DND-41 (cell line): ENCODE results near the gene PIK3R3.
A peak's percentile ranks its signal among the peaks of the same experiment; 100 is the strongest.

Experiments
- ATAC-seq: fragments of 200-7000 bp; cut with Tn5 transposase; 3 replicates; pipeline ENCODE4 v1.9.1; 2021; ENCODE audit warnings: low read depth; ENCODE audit not compliant: insufficient read depth
- DNase-seq: peaks from one replicate; pipeline ENCODE4 v3.0.0-alpha.2; 2020
- H2AFZ ChIP-seq: 2 replicates; pipeline ENCODE4 v1.6.0; 2012; ENCODE audit warnings: low read depth, low read length
- H3K27ac ChIP-seq: 2 replicates; pipeline ENCODE4 v1.5.1; 2012; ENCODE audit warnings: low read length, inconsistent platforms
- H3K27me3 ChIP-seq: fragments of 200-600 bp; sonication (generic); 2 replicates; pipeline ENCODE4 v1.6.0; 2012; ENCODE audit warnings: low read length, mild to moderate bottlenecking, inconsistent platforms; ENCODE audit not compliant: insufficient read depth, poor library complexity
- H3K36me3 ChIP-seq: 2 replicates; pipeline ENCODE4 v1.5.1; 2012; ENCODE audit warnings: low read length, inconsistent platforms; ENCODE audit not compliant: insufficient read depth
- H3K4me1 ChIP-seq: 2 replicates; pipeline ENCODE4 v1.5.1; 2012; ENCODE audit warnings: mild to moderate bottlenecking, low read length; ENCODE audit not compliant: insufficient read depth
- H3K4me2 ChIP-seq: 2 replicates; pipeline ENCODE4 v1.6.0; 2012; ENCODE audit warnings: mild to moderate bottlenecking, moderate library complexity, low read length, inconsistent platforms; ENCODE audit not compliant: insufficient read depth
- H3K4me3 ChIP-seq, 2 experiments: fragments of 200-600 bp in 1 of 2; shearing (Covaris generic) in 1 of 2; 2 replicates each; pipeline ENCODE4 v1.5.1; 2012 to 2016; ENCODE audit warnings: inconsistent platforms in 2 of 2, low read length in 2 of 2, mild to moderate bottlenecking in 2 of 2, low read depth in 1 of 2, moderate library complexity in 1 of 2
- H3K79me2 ChIP-seq: 2 replicates; pipeline ENCODE4 v1.6.0; 2012; ENCODE audit warnings: low read length, inconsistent platforms; ENCODE audit not compliant: insufficient read depth
- H3K9ac ChIP-seq: 2 replicates; pipeline ENCODE4 v1.6.0; 2012; ENCODE audit warnings: low read depth, mild to moderate bottlenecking, inconsistent platforms, low read length, moderate library complexity
- H3K9me3 ChIP-seq: 2 replicates; pipeline ENCODE4 v1.5.1; 2012; ENCODE audit warnings: low read length, moderate library complexity, mild to moderate bottlenecking, inconsistent platforms; ENCODE audit not compliant: insufficient read depth, severe bottlenecking
- H4K20me1 ChIP-seq: 2 replicates; pipeline ENCODE4 v1.6.0; 2012; ENCODE audit warnings: low read length; ENCODE audit not compliant: insufficient read depth
- EZH2 ChIP-seq: IDR thresholded peaks from 3 replicates; pipeline ENCODE4 v1.6.1; 2012; ENCODE audit warnings: borderline replicate concordance, low read depth, mild to moderate bottlenecking, moderate library complexity, low read length, inconsistent platforms; ENCODE audit not compliant: severe bottlenecking
- TF ChIP-seq, protein P1 (sequence below): IDR thresholded peaks from 2 replicates; pipeline ENCODE4 v1.5.1; 2012; ENCODE audit warnings: borderline replicate concordance, low read length, moderate library complexity, mild to moderate bottlenecking; ENCODE audit not compliant: poor library complexity, severe bottlenecking; ENCODE audit errors: extremely low read depth

Gene PIK3R3

GRCh38 chr1:46128344-46128743 is 4.1 kb downstream of the PIK3R3 start:
- Histone ChIP-seq H2AFZ (no peak overlapping the region), H3K4me1 (peaks cover 31% of the 10 kb centered on the region), H3K36me3 (no peaks in the 10 kb centered on the region), H4K20me1 (no peaks in the 10 kb centered on the region; the same call in 1 of the 2 replicates), H3K4me3 (no peak overlapping the region), H3K9ac (no peak overlapping the region), H3K27me3 (no peaks in the 10 kb centered on the region), H3K4me2 (peak overlapping the region; percentile 3; the same call in 1 of the 2 replicates), H3K9me3 (no peaks in the 10 kb centered on the region), H3K79me2 (peaks cover 77% of the 10 kb centered on the region), H3K27ac (no peak overlapping the region)
- no peak for ATAC-seq
- TF ChIP-seq, protein P1, sequence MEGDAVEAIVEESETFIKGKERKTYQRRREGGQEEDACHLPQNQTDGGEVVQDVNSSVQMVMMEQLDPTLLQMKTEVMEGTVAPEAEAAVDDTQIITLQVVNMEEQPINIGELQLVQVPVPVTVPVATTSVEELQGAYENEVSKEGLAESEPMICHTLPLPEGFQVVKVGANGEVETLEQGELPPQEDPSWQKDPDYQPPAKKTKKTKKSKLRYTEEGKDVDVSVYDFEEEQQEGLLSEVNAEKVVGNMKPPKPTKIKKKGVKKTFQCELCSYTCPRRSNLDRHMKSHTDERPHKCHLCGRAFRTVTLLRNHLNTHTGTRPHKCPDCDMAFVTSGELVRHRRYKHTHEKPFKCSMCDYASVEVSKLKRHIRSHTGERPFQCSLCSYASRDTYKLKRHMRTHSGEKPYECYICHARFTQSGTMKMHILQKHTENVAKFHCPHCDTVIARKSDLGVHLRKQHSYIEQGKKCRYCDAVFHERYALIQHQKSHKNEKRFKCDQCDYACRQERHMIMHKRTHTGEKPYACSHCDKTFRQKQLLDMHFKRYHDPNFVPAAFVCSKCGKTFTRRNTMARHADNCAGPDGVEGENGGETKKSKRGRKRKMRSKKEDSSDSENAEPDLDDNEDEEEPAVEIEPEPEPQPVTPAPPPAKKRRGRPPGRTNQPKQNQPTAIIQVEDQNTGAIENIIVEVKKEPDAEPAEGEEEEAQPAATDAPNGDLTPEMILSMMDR: no peak
- no peak for TF ChIP-seq EZH2
- no peak for DNase-seq

- Histone ChIP-seq H3K79me2 (peaks cover 90% of the 10 kb centered on the region), H3K4me2 (no peak overlapping the region), H3K4me1 (no peaks in the 10 kb centered on the region), H2AFZ (no peak overlapping the region), H3K9ac (no peak overlapping the region), H3K4me3 (no peak overlapping the region), H3K27me3 (no peaks in the 10 kb centered on the region), H3K9me3 (no peaks in the 10 kb centered on the region), H3K27ac (no peak overlapping the region), H3K36me3 (no peaks in the 10 kb centered on the region), H4K20me1 (peaks cover 2% of the 10 kb centered on the region; the same call in 1 of the 2 replicates)
- DNase-seq: no peak
- no peak for TF ChIP-seq EZH2
- TF ChIP-seq, protein P1: no peak
- no peak for ATAC-seq
These were observed 13.6 kb downstream of the PIK3R3 start for GRCh38 chr1:46118856-46119255.

GRCh38 chr1:46117810-46118494 is 14.5 kb downstream of the PIK3R3 start:
- no peaks in the 10 kb centered on the region for H3K36me3 ChIP-seq

More at GRCh38 chr1:46117810-46118494, 14.5 kb downstream of the PIK3R3 start:
- Histone ChIP-seq H3K9me3 (no peaks in the 10 kb centered on the region), H3K79me2 (peaks cover 85% of the 10 kb centered on the region), H3K27ac (no peak overlapping the region), H3K9ac (no peak overlapping the region), H2AFZ (no peak overlapping the region), H4K20me1 (peaks cover 2% of the 10 kb centered on the region; the same call in 1 of the 2 replicates), H3K4me2 (no peak overlapping the region), H3K4me3 (no peak overlapping the region), H3K4me1 (no peaks in the 10 kb centered on the region), H3K27me3 (no peaks in the 10 kb centered on the region)
- DNase-seq (no peak), ATAC-seq (no peak)
- TF ChIP-seq, protein P1: no peak
- no peak for TF ChIP-seq EZH2
